Testis (tissue), 3 donors: ENCODE measurements around the gene UTS2. TPM values are rescaled to one million over a fixed set of nuclear protein-coding genes. Genes with fewer than 3 reads are reported as not detected.
A peak's percentile ranks its signal among the peaks of the same experiment; 100 is the strongest.

Experiments used
- DNase-seq: peaks from one replicate; pipeline ENCODE4 v3.0.0-alpha.2; 2019
- H3K27ac ChIP-seq, 2 donors: fragments of 200-600 bp; sonication (generic); one replicate each; pipeline ENCODE4 v1.5.1; 2019
- H3K27me3 ChIP-seq: fragments of 200-600 bp; sonication (generic); one replicate; pipeline ENCODE4 v1.5.1; 2019
- H3K36me3 ChIP-seq: fragments of 200-600 bp; sonication (generic); one replicate; pipeline ENCODE4 v1.5.1; 2017; ENCODE audit warnings: low read depth; ENCODE audit errors: missing control alignments
- H3K4me1 ChIP-seq: fragments of 200-600 bp; sonication (generic); one replicate; pipeline ENCODE4 v1.5.1; 2019
- H3K4me3 ChIP-seq, 2 donors: fragments of 200-600 bp; sonication (generic); one replicate each; pipeline ENCODE4 v1.5.1; 2017 to 2019
- H3K9me3 ChIP-seq: fragments of 200-600 bp; sonication (generic); one replicate; pipeline ENCODE4 v1.5.1; 2017
- POLR2A ChIP-seq: fragments of 450-650 bp; IDR thresholded peaks from one replicate; pipeline ENCODE4 v1.6.1; 2017; ENCODE audit warnings: antibody characterized with exemption, mild to moderate bottlenecking, moderate library complexity
- WGBS, 2 donors: methylation state at CpG; one replicate each; pipeline ENCODE4 v1.1.5; 2018; 5-methylcytosine and 5-hydroxymethylcytosine counted together
- intact Hi-C: fragments of 100-400 bp; cut with DNase I; formaldehyde crosslinking; loops from one replicate; pipeline ENCODE4 v1.15.1; 2023; ENCODE audit warnings: low total_unique reads
- polyA plus RNA-seq: library from polyadenylated mRNA; stranded (reverse); fragments of 350-450 nt; fragmentation: Illumina TruSeq; extraction: RNeasy Lipid Tissue Mini Kit (QIAGEN cat#74804); gene quantifications from one replicate; pipeline ENCODE4 v1.2.3, GENCODE V29; 2014; ENCODE audit warnings: low read depth, low replicate concordance; ENCODE audit not compliant: insufficient read depth
- total RNA-seq, 2 donors: library from RNA; depleted of rRNA; stranded (reverse); fragments of >200 nt; gene quantifications; one replicate each; pipeline ENCODE4 v1.2.3, GENCODE V29; 2016
- TF ChIP-seq, protein P1 (sequence below), 3 experiments: fragments of 450-650 bp in 2 of 3; fragments of 200-600 bp in 1 of 3; sonication (generic) in 1 of 3; IDR thresholded peaks; one replicate each; pipeline ENCODE4 v1.5.1; 2016 to 2019; ENCODE audit warnings: antibody characterized with exemption in 3 of 3, mild to moderate bottlenecking in 2 of 3, moderate library complexity in 1 of 3

UTS2 gene
- total and polyA plus RNA-seq, 3 donors from 2014 or later, result 1.1 TPM; not detected in 2

DNA sequence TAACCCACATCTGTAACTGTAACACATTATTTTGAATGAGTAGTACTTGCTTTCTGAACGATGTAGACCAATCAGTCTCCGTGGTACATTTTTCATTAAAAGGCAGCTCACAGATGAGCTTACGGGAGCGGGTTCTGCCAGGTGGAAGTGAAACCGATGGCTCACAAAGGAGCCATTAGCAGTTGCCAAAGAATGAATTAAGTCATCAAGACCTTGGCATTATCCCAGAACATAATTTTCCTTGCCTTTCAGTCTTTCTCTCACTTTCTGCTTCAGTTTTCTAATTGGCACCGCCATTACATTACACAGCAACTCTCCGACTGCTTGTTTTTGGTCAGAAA lies 33.5 kb upstream of the UTS2 start:
- no peaks in the 10 kb centered on the region for H3K9me3 ChIP-seq
- H3K4me3 ChIP-seq, result no peak overlapping the region
- no peak for DNase-seq
- no peak overlapping the region for H3K27ac ChIP-seq
- H3K27me3 ChIP-seq, result no peaks in the 10 kb centered on the region
- H3K4me1 ChIP-seq, result no peaks in the 10 kb centered on the region
- WGBS, 2 donors, result 43 to 44% methylated on average over 7 of the region's 7 CpGs
- intact Hi-C loops, result no loop called here
- no peaks in the 10 kb centered on the region for H3K36me3 ChIP-seq
- TF ChIP-seq POLR2A, result no peak
- TF ChIP-seq, protein P1, sequence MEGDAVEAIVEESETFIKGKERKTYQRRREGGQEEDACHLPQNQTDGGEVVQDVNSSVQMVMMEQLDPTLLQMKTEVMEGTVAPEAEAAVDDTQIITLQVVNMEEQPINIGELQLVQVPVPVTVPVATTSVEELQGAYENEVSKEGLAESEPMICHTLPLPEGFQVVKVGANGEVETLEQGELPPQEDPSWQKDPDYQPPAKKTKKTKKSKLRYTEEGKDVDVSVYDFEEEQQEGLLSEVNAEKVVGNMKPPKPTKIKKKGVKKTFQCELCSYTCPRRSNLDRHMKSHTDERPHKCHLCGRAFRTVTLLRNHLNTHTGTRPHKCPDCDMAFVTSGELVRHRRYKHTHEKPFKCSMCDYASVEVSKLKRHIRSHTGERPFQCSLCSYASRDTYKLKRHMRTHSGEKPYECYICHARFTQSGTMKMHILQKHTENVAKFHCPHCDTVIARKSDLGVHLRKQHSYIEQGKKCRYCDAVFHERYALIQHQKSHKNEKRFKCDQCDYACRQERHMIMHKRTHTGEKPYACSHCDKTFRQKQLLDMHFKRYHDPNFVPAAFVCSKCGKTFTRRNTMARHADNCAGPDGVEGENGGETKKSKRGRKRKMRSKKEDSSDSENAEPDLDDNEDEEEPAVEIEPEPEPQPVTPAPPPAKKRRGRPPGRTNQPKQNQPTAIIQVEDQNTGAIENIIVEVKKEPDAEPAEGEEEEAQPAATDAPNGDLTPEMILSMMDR (IDR thresholded peaks at IDR 0.05), result no peak

DNA sequence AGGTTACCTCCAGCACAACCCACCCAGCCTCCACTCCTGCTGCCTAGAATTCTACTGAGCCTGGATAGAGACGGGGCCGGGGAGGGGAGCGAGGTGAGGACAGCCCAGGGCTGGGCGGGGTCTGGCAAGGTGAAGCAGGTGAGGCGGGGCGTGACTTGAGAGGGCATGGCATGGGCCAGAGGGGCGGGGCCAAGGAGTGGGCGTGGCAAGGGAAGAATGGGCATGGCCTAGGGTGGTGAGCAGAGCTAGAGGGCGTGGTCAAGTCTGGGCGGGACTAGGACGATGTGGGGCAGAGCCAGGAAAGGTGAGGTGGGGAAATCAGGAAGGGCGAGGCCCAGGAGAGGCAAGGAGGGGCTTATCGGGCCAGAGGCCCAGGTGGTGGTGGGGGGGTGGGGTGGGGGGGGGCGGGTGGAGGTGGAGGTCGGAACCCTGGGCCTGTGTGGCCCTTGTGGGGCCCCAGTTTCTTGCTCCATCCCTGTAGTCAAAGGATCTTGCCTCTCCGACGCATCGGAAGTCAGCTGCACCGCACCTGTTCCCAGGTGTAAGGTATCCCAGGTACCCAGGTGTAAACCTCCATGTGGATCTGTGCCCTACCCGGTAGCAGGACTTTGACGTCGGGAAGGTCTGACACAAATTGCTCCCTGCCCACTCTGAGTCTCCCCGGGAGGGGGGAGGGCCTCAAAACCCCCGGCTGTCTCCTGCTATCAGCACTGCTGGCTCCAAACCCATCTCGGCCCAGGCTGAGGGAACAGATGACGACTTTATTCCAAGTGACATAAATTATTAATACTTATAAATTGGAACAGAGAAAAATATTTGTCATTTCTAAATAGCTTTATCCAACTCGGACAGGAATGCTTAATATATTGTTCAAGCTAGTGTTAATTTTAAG lies 32.9 kb upstream of the UTS2 start:
- TF ChIP-seq, protein P1 (IDR thresholded peaks at IDR 0.05), result no peak
- TF ChIP-seq POLR2A, result no peak
- H3K27me3 ChIP-seq, result no peaks in the 10 kb centered on the region
- H3K36me3 ChIP-seq, result no peaks in the 10 kb centered on the region
- peak; percentile 68 for DNase-seq
- H3K4me3 ChIP-seq, result no peak overlapping the region
- intact Hi-C loops, result no loop called here
- H3K9me3 ChIP-seq, result no peaks in the 10 kb centered on the region
- no peak overlapping the region for H3K27ac ChIP-seq
- WGBS, 2 donors, result 15 to 36% methylated on average over 24 to 25 of the region's 27 CpGs
- H3K4me1 ChIP-seq, result no peaks in the 10 kb centered on the region

DNA sequence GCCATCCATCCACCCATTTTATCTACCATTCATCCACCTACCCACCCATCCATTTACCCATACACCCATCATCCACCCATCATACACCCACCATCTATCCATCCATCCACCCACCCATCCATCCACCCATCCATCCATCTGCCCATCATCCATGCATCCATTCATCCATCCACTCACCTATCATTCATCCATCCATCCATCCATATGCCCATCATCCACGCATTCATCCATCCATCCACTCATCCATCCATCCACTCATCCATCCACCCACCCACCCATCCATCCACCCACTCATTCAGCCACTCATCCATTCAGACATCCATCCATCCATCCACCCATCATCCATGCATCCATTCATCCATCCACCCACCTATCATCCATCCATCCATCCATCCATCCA lies 31.9 kb upstream of the UTS2 start:
- Histone ChIP-seq H3K36me3 (no peaks in the 10 kb centered on the region), H3K4me1 (no peaks in the 10 kb centered on the region), H3K9me3 (no peaks in the 10 kb centered on the region), H3K4me3 (no peak overlapping the region), H3K27ac (no peak overlapping the region), H3K27me3 (no peaks in the 10 kb centered on the region)
- DNase-seq, result no peak
- intact Hi-C loops, result no loop called here
- no peak for TF ChIP-seq POLR2A
- TF ChIP-seq, protein P1 (IDR thresholded peaks at IDR 0.05), result no peak
- 37 to 80% methylated on average over 1 of the region's 1 CpG for WGBS, 2 donors

DNA sequence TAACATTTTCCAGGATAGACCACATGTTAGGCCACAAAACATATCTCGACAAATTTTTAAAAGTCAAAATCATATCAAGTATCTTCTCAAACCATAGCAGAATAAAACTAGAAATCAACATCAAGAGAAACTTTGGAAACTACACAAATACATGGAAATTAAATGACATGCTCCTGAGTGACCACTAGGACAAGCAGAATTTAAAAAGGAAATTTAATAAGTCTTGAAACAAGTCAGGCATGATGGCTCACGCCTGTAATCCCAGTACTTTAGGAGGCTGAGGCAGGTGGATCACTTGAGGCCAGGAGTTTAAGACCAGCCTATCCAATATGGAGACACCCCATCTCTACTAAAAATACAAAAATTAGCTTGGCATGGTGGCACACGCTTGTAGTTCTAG lies 26.4 kb upstream of the UTS2 start:
- H3K27ac ChIP-seq, result no peak overlapping the region
- intact Hi-C loops, result no loop called here
- H3K9me3 ChIP-seq, result no peaks in the 10 kb centered on the region
- no peaks in the 10 kb centered on the region for H3K36me3 ChIP-seq
- H3K4me1 ChIP-seq, result no peaks in the 10 kb centered on the region
- WGBS, 2 donors, result 88 to 89% methylated on average over 3 of the region's 3 CpGs
- TF ChIP-seq POLR2A, result no peak
- TF ChIP-seq, protein P1 (IDR thresholded peaks at IDR 0.05), result no peak
- no peaks in the 10 kb centered on the region for H3K27me3 ChIP-seq
- DNase-seq, result no peak
- H3K4me3 ChIP-seq, result no peak overlapping the region

DNA sequence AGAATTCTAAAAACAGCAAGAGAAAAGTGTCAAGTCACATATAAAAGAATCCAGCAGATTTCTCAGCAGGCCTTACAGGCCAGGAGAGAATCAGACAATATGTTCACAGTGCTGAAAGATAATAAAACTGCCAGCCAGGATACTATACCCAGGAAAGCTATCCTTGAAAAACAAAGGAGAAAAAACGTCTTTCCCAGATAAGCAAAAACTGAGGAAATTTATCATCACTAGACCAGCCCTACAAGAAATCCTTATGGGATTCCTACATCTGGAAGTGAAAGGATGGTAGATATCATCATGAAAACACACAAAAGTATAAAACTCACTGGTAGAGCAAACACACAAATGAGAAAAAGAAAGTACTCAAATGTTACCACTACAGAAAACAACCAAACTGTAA lies 25.2 kb upstream of the UTS2 start:
- no peaks in the 10 kb centered on the region for H3K27me3 ChIP-seq
- intact Hi-C loops, result no loop called here
- no peak for DNase-seq
- H3K4me3 ChIP-seq, result no peak overlapping the region
- 50 to 60% methylated on average over 1 of the region's 1 CpG for WGBS, 2 donors
- no peaks in the 10 kb centered on the region for H3K36me3 ChIP-seq
- H3K9me3 ChIP-seq, result no peaks in the 10 kb centered on the region
- H3K27ac ChIP-seq, result no peak overlapping the region
- no peak for TF ChIP-seq POLR2A
- TF ChIP-seq, protein P1 (IDR thresholded peaks at IDR 0.05), result no peak
- no peaks in the 10 kb centered on the region for H3K4me1 ChIP-seq
